GM18517 (cell line): Measurements from ENCODE around the gene PRAMEF5.
"Not testable (repeated sequence)": the region's sequence is repeated elsewhere in the genome, so short reads cannot be mapped to it uniquely, and the experiment has no call there.

Experiments
- ATAC-seq: cut with Tn5 transposase; IDR thresholded peaks from one replicate; pipeline ENCODE4 v1.9.1; 2021; ENCODE audit warnings: mild to moderate bottlenecking, moderate library complexity; ENCODE audit not compliant: unreplicated experiment

Gene PRAMEF5

GRCh38 chr1:13265124-13265523 lies 11.1 kb downstream of the PRAMEF5 start:
- ATAC-seq = not testable (repeated sequence)

GRCh38 chr1:13277016-13277415 lies 23.0 kb downstream of the PRAMEF5 start:
- not testable (repeated sequence) for ATAC-seq

GRCh38 chr1:13279617-13280016 lies 25.6 kb downstream of the PRAMEF5 start:
- not testable (repeated sequence) for ATAC-seq

GRCh38 chr1:13285037-13285436 lies 31.0 kb downstream of the PRAMEF5 start, which contains the start of gene PRAMEF8:
Gene PRAMEF8, minus strand, starts transcription at chr1:13285137. Its CDS starts 1,046 bp downstream, at chr1:13284091.
- ATAC-seq = not testable (repeated sequence)

- ATAC-seq = not testable (repeated sequence)
These were observed 35.0 kb downstream of the PRAMEF5 start for GRCh38 chr1:13289030-13289429.

- ATAC-seq = not testable (repeated sequence)
These were observed 43.4 kb downstream of the PRAMEF5 start for GRCh38 chr1:13297216-13297931.

- not testable (repeated sequence) for ATAC-seq
These were observed 44.7 kb downstream of the PRAMEF5 start for GRCh38 chr1:13298699-13299098.

GRCh38 chr1:13302197-13302596 lies 48.2 kb downstream of the PRAMEF5 start:
- not testable (repeated sequence) for ATAC-seq

- not testable (repeated sequence) for ATAC-seq
These were observed 49.2 kb downstream of the PRAMEF5 start, which contains the start of gene PRAMEF33 for GRCh38 chr1:13303239-13303638. Gene PRAMEF33, plus strand, starts transcription at chr1:13303539. Its CDS starts 2,416 bp downstream, at chr1:13305955.
